Measurements from ENCODE around the gene CYP11A1.

CYP11A1 gene

DNA sequence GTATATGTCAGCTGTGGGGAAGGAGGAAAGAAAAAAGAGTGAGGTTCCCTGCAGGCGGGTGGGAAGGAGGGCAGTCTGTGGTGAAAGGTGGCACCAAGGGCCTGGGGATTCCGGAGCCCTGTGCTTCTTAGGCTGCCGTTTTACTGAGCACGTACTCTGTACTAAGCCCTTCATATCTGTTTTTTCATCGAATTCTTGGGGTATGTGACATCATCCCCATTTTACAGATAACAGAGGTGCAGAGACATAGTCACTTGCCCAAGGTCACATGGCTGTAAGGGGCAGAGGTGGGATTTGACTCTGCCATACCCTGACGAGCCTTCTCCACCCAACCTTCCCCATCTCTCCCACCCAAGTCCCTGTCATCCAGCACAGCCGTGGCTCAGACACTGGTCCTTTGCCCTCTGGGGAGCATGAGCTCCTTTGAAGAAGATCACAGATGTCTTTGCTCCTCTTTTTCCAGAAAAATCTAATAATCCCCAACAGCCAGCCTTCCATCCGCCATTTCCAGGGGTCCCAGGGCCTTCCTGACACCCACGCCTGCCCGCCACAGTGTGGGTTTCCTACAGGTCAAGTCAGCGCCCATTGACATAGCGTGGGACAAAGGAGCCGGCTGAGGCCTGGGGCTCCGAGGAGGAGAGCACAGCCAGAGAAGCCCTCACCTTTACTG, 24.2 kb downstream of the CYP11A1 start:
- TF ChIP-seq FOXP2 (optimal IDR thresholded peaks at IDR 0.05; ENCODE audit: borderline replicate concordance, extremely low read depth, extremely low read length, insufficient read depth) (no peak), TAF1 (IDR thresholded peaks at IDR 0.05; ENCODE audit: borderline replicate concordance, insufficient read depth, low read length) (no peak), SIN3A (IDR thresholded peaks at IDR 0.05; ENCODE audit: borderline replicate concordance, insufficient read depth, low read length) (no peak), POLR2AphosphoS5 (IDR thresholded peaks at IDR 0.05; ENCODE audit: low read depth, low read length) (no peak)
- TF ChIP-seq, protein P1, sequence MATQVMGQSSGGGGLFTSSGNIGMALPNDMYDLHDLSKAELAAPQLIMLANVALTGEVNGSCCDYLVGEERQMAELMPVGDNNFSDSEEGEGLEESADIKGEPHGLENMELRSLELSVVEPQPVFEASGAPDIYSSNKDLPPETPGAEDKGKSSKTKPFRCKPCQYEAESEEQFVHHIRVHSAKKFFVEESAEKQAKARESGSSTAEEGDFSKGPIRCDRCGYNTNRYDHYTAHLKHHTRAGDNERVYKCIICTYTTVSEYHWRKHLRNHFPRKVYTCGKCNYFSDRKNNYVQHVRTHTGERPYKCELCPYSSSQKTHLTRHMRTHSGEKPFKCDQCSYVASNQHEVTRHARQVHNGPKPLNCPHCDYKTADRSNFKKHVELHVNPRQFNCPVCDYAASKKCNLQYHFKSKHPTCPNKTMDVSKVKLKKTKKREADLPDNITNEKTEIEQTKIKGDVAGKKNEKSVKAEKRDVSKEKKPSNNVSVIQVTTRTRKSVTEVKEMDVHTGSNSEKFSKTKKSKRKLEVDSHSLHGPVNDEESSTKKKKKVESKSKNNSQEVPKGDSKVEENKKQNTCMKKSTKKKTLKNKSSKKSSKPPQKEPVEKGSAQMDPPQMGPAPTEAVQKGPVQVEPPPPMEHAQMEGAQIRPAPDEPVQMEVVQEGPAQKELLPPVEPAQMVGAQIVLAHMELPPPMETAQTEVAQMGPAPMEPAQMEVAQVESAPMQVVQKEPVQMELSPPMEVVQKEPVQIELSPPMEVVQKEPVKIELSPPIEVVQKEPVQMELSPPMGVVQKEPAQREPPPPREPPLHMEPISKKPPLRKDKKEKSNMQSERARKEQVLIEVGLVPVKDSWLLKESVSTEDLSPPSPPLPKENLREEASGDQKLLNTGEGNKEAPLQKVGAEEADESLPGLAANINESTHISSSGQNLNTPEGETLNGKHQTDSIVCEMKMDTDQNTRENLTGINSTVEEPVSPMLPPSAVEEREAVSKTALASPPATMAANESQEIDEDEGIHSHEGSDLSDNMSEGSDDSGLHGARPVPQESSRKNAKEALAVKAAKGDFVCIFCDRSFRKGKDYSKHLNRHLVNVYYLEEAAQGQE (IDR thresholded peaks at IDR 0.05; ENCODE audit: insufficient read depth in 1 of 2, low read depth in 2 of 2, low read length in 2 of 2): no peak

DNA sequence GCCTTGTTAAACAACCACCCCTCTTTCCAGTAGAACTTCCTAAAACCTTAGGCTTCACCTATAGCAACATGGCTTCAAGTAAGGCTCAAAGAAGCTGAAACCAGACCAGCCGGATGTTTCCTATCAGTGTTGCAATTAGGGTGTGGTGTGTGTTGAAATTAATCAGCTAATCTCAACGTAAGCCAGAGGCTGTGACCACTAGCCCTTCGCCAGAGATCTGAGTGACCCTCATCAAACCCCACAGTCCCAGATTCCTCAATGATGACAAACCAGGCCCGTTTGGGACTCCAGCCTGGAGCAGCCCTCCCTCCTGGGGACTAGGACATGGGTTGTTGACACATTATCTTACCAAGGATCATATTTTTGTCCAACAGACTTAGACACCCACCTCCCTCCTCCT, 27.3 kb downstream of the CYP11A1 start:
- TF ChIP-seq, protein P1 (IDR thresholded peaks at IDR 0.05; ENCODE audit: insufficient read depth in 1 of 2, low read depth in 2 of 2, low read length in 2 of 2): no peak
- no peak for TF ChIP-seq SIN3A (IDR thresholded peaks at IDR 0.05; ENCODE audit: borderline replicate concordance, insufficient read depth, low read length)
- no peak for TF ChIP-seq POLR2AphosphoS5 (IDR thresholded peaks at IDR 0.05; ENCODE audit: low read depth, low read length)
- TF ChIP-seq TAF1 (IDR thresholded peaks at IDR 0.05; ENCODE audit: borderline replicate concordance, insufficient read depth, low read length): no peak
- no peak for TF ChIP-seq FOXP2 (optimal IDR thresholded peaks at IDR 0.05; ENCODE audit: borderline replicate concordance, extremely low read depth, extremely low read length, insufficient read depth)

DNA sequence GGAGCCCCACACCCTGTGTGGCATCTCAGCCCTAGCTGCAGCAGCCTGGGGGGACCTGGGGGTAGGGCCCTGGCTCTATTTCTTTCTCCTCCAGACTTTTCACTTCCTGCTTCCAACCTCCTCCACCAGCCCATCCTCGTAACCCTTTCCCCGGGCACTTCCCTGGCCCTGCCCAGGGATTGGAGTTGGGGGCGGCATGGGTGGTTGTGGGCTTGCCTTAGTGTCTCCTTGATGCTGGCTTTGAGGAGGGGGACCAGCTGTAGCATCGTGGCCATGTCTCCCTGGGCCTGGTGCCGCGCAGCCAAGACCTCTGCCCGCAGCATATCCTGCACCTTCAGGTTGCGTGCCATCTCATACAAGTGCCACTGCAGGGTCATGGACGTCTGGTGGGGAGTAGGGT, 28.1 kb downstream of the CYP11A1 start:
- TF ChIP-seq, protein P1 (IDR thresholded peaks at IDR 0.05; ENCODE audit: insufficient read depth in 1 of 2, low read depth in 2 of 2, low read length in 2 of 2): no peak
- TF ChIP-seq POLR2AphosphoS5 (IDR thresholded peaks at IDR 0.05; ENCODE audit: low read depth, low read length) (no peak), TAF1 (IDR thresholded peaks at IDR 0.05; ENCODE audit: borderline replicate concordance, insufficient read depth, low read length) (no peak), SIN3A (IDR thresholded peaks at IDR 0.05; ENCODE audit: borderline replicate concordance, insufficient read depth, low read length) (no peak), FOXP2 (optimal IDR thresholded peaks at IDR 0.05; ENCODE audit: borderline replicate concordance, extremely low read depth, extremely low read length, insufficient read depth) (no peak)

DNA sequence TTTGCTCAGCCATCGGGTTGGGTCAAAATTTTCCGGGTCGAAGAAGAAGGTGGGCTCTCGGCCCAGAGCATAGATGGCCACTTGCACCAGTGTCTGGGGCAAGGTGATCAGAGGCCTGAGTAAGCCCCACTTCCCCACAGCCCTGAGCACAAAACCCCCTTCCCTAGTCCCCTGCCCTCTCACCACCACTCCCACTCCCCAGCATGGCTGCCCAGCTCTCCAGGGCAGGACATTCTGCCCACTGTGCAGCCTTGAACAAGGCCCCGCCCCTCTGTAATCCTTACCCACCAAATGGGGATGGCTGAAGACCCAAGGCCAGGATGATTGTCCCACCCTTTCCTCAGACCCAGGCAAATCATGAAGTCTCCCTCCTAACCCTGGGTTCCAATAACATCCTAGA, 28.8 kb downstream of the CYP11A1 start:
- TF ChIP-seq POLR2AphosphoS5 (IDR thresholded peaks at IDR 0.05; ENCODE audit: low read depth, low read length) (no peak), FOXP2 (optimal IDR thresholded peaks at IDR 0.05; ENCODE audit: borderline replicate concordance, extremely low read depth, extremely low read length, insufficient read depth) (no peak), TAF1 (IDR thresholded peaks at IDR 0.05; ENCODE audit: borderline replicate concordance, insufficient read depth, low read length) (no peak)

DNA sequence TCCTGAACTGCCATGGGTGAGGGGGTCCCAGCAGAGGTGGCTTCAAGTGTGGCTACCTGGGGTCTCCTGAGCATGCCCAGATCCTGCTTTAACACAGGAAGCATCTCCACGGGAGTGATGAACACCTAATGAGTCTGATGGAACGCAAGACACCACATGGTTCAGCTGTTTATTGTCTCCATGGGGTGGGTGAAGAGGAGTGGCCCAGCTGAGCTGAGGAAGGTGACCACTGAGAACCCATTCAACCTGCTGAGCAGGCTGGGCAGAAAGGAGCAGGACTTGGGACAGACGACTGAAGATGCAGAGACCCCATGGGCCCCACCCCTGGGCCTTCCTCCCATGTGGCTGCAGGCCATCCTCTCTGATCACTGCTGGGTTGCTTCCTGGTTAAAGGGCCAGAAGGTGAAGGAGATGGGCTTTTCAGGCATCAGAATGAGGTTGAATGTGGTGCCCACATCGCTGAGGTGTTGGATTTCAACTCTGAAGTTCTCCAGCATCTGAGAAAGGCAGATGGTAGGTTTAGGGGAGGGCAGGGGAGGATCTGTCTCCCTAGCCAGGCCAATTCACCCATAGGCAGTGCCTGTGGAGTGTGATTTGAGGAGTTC, 29.7 kb downstream of the CYP11A1 start:
- TF ChIP-seq TAF1 (IDR thresholded peaks at IDR 0.05; ENCODE audit: borderline replicate concordance, insufficient read depth, low read length): no peak
- TF ChIP-seq POLR2AphosphoS5 (IDR thresholded peaks at IDR 0.05; ENCODE audit: low read depth, low read length): no peak
- no peak for TF ChIP-seq SIN3A (IDR thresholded peaks at IDR 0.05; ENCODE audit: borderline replicate concordance, insufficient read depth, low read length)
- TF ChIP-seq, protein P1 (IDR thresholded peaks at IDR 0.05; ENCODE audit: insufficient read depth in 1 of 2, low read depth in 2 of 2, low read length in 2 of 2): no peak
- no peak for TF ChIP-seq FOXP2 (optimal IDR thresholded peaks at IDR 0.05; ENCODE audit: borderline replicate concordance, extremely low read depth, extremely low read length, insufficient read depth)
